ENCODE measurements around the gene ZNF189. TPM values are rescaled to one million over a fixed set of nuclear protein-coding genes. Genes with fewer than 3 reads are reported as not detected.

ZNF189 gene
- total RNA-seq, 2 experiments from 2014 or later = 5.5 to 5.7 TPM

- Mint-ChIP-seq H3K36me3 (ENCODE audit: low read depth) (peaks cover 81% of the 10 kb centered on the region), H3K27ac (no peak overlapping the region), H3K4me1 (ENCODE audit: low read depth) (peaks cover 6% of the 10 kb centered on the region), H3K4me3 (no peak overlapping the region), H3K9me3 (peaks cover 76% of the 10 kb centered on the region), H3K27me3 (ENCODE audit: low read depth) (no peaks in the 10 kb centered on the region)
- no peak for DNase-seq
- intact Hi-C loops (cut with micrococcal nuclease) = no loop called here
- CTCF ChIA-PET = no interaction called here
Observed at GRCh38 chr9:101409079-101409477, 10.4 kb downstream of the ZNF189 start.

GRCh38 chr9:101414839-101415238 is 16.2 kb downstream of the ZNF189 start:
- H3K4me1 Mint-ChIP-seq (ENCODE audit: low read depth) = peaks cover 5% of the 10 kb centered on the region
- H3K27ac Mint-ChIP-seq = no peak overlapping the region
- intact Hi-C loops (cut with micrococcal nuclease) = no loop called here
- DNase-seq = no peak
- peaks cover 49% of the 10 kb centered on the region for H3K36me3 Mint-ChIP-seq (ENCODE audit: low read depth)
- CTCF ChIA-PET = no interaction called here
- H3K27me3 Mint-ChIP-seq (ENCODE audit: low read depth) = no peaks in the 10 kb centered on the region
- H3K4me3 Mint-ChIP-seq = no peak overlapping the region
- peaks cover 59% of the 10 kb centered on the region for H3K9me3 Mint-ChIP-seq

- H3K36me3 Mint-ChIP-seq (ENCODE audit: low read depth) = peaks cover 46% of the 10 kb centered on the region
- H3K9me3 Mint-ChIP-seq = peaks cover 54% of the 10 kb centered on the region
- CTCF ChIA-PET = no interaction called here
- intact Hi-C loops (cut with micrococcal nuclease) = no loop called here
- no peaks in the 10 kb centered on the region for H3K27me3 Mint-ChIP-seq (ENCODE audit: low read depth)
- H3K27ac Mint-ChIP-seq = no peak overlapping the region
- no peak overlapping the region for H3K4me3 Mint-ChIP-seq
- no peak for DNase-seq
- H3K4me1 Mint-ChIP-seq (ENCODE audit: low read depth) = peaks cover 5% of the 10 kb centered on the region
Observed at GRCh38 chr9:101415578-101415977, 16.9 kb downstream of the ZNF189 start.

- Mint-ChIP-seq H3K4me3 (no peak overlapping the region), H3K36me3 (ENCODE audit: low read depth) (peaks cover 36% of the 10 kb centered on the region), H3K9me3 (peaks cover 50% of the 10 kb centered on the region), H3K4me1 (ENCODE audit: low read depth) (peaks cover 5% of the 10 kb centered on the region), H3K27me3 (ENCODE audit: low read depth) (no peaks in the 10 kb centered on the region), H3K27ac (no peak overlapping the region)
- no peak for DNase-seq
- CTCF ChIA-PET = no interaction called here
- intact Hi-C loops (cut with micrococcal nuclease) = no loop called here
Observed at GRCh38 chr9:101417389-101417788, 18.7 kb downstream of the ZNF189 start.

- Mint-ChIP-seq H3K9me3 (peaks cover 46% of the 10 kb centered on the region), H3K36me3 (ENCODE audit: low read depth) (peaks cover 32% of the 10 kb centered on the region), H3K27me3 (ENCODE audit: low read depth) (no peaks in the 10 kb centered on the region), H3K4me1 (ENCODE audit: low read depth) (peaks cover 5% of the 10 kb centered on the region), H3K4me3 (no peak overlapping the region), H3K27ac (no peak overlapping the region)
- intact Hi-C loops (cut with micrococcal nuclease) = no loop called here
- DNase-seq = no peak
- CTCF ChIA-PET = no interaction called here
Observed at GRCh38 chr9:101417977-101418376, 19.3 kb downstream of the ZNF189 start.

- intact Hi-C loops (cut with micrococcal nuclease) = no loop called here
- Mint-ChIP-seq H3K36me3 (ENCODE audit: low read depth) (peaks cover 24% of the 10 kb centered on the region), H3K27me3 (ENCODE audit: low read depth) (no peaks in the 10 kb centered on the region), H3K4me1 (ENCODE audit: low read depth) (peaks cover 5% of the 10 kb centered on the region), H3K9me3 (peaks cover 43% of the 10 kb centered on the region), H3K27ac (no peak overlapping the region), H3K4me3 (no peak overlapping the region)
- CTCF ChIA-PET = no interaction called here
- no peak for DNase-seq
Observed at GRCh38 chr9:101418518-101419430, 20.1 kb downstream of the ZNF189 start.

GRCh38 chr9:101419863-101420262 is 21.2 kb downstream of the ZNF189 start:
- DNase-seq = no peak
- Mint-ChIP-seq H3K4me3 (no peak overlapping the region), H3K27ac (no peak overlapping the region), H3K9me3 (peaks cover 40% of the 10 kb centered on the region), H3K36me3 (ENCODE audit: low read depth) (peaks cover 17% of the 10 kb centered on the region), H3K4me1 (ENCODE audit: low read depth) (peaks cover 5% of the 10 kb centered on the region), H3K27me3 (ENCODE audit: low read depth) (peaks cover 2% of the 10 kb centered on the region)
- CTCF ChIA-PET = no interaction called here
- intact Hi-C loops (cut with micrococcal nuclease) = no loop called here

GRCh38 chr9:101421653-101422065 is 23.0 kb downstream of the ZNF189 start:
- Mint-ChIP-seq H3K4me1 (ENCODE audit: low read depth) (peaks cover 5% of the 10 kb centered on the region), H3K27me3 (ENCODE audit: low read depth) (peaks cover 2% of the 10 kb centered on the region), H3K36me3 (ENCODE audit: low read depth) (peaks cover 9% of the 10 kb centered on the region), H3K9me3 (peaks cover 32% of the 10 kb centered on the region), H3K27ac (no peak overlapping the region), H3K4me3 (no peak overlapping the region)
- no peak for DNase-seq
- intact Hi-C loops (cut with micrococcal nuclease) = no loop called here
- CTCF ChIA-PET = no interaction called here

GRCh38 chr9:101427358-101427757 is 28.7 kb downstream of the ZNF189 start:
- H3K27me3 Mint-ChIP-seq (ENCODE audit: low read depth) = peaks cover 18% of the 10 kb centered on the region
- H3K36me3 Mint-ChIP-seq (ENCODE audit: low read depth) = no peaks in the 10 kb centered on the region
- no peak overlapping the region for H3K27ac Mint-ChIP-seq
- CTCF ChIA-PET = interaction anchor here (1.6 kb wide), 1 partner anchor 40 kb away, joined by 4 read pairs; no protein-coding TSS in a partner anchor
- DNase-seq = no peak
- no peak overlapping the region for H3K4me3 Mint-ChIP-seq
- H3K4me1 Mint-ChIP-seq (ENCODE audit: low read depth) = no peaks in the 10 kb centered on the region
- intact Hi-C loops (cut with micrococcal nuclease) = no loop called here
- peaks cover 7% of the 10 kb centered on the region for H3K9me3 Mint-ChIP-seq

- DNase-seq = no peak
- Mint-ChIP-seq H3K27ac (no peak overlapping the region), H3K36me3 (ENCODE audit: low read depth) (no peaks in the 10 kb centered on the region), H3K27me3 (ENCODE audit: low read depth) (peaks cover 18% of the 10 kb centered on the region), H3K4me1 (ENCODE audit: low read depth) (no peaks in the 10 kb centered on the region), H3K9me3 (peaks cover 5% of the 10 kb centered on the region), H3K4me3 (no peak overlapping the region)
- CTCF ChIA-PET = no interaction called here
- intact Hi-C loops (cut with micrococcal nuclease) = no loop called here
Observed at GRCh38 chr9:101427957-101428655, 29.5 kb downstream of the ZNF189 start.

- H3K4me3 Mint-ChIP-seq = no peak overlapping the region
- peaks cover 2% of the 10 kb centered on the region for H3K9me3 Mint-ChIP-seq
Observed at GRCh38 chr9:101428909-101429308, 30.3 kb downstream of the ZNF189 start.

GRCh38 chr9:101429736-101430135 is 31.1 kb downstream of the ZNF189 start:
- intact Hi-C loops (cut with micrococcal nuclease) = no loop called here
- CTCF ChIA-PET = interaction anchor here (0.6 kb wide), 1 partner anchor 57 kb away, joined by 3 read pairs; no protein-coding TSS in a partner anchor
- no peak overlapping the region for H3K4me3 Mint-ChIP-seq
- no peak overlapping the region for H3K27ac Mint-ChIP-seq
- H3K9me3 Mint-ChIP-seq = no peaks in the 10 kb centered on the region
- DNase-seq = no peak
- H3K27me3 Mint-ChIP-seq (ENCODE audit: low read depth) = peaks cover 17% of the 10 kb centered on the region
- H3K4me1 Mint-ChIP-seq (ENCODE audit: low read depth) = no peaks in the 10 kb centered on the region
- H3K36me3 Mint-ChIP-seq (ENCODE audit: low read depth) = no peaks in the 10 kb centered on the region

More at GRCh38 chr9:101428909-101429308, 30.3 kb downstream of the ZNF189 start:
- H3K27me3 Mint-ChIP-seq (ENCODE audit: low read depth) = peaks cover 19% of the 10 kb centered on the region
- H3K4me1 Mint-ChIP-seq (ENCODE audit: low read depth) = no peaks in the 10 kb centered on the region
- CTCF ChIA-PET = no interaction called here
- no peak for DNase-seq
- H3K27ac Mint-ChIP-seq = no peak overlapping the region
- H3K36me3 Mint-ChIP-seq (ENCODE audit: low read depth) = no peaks in the 10 kb centered on the region
- intact Hi-C loops (cut with micrococcal nuclease) = no loop called here

All from activated naive CD4-positive, alpha-beta T cell treated with anti-CD3 and anti-CD28 coated beads for 36 hours (primary cell).